Activated effector memory CD4-positive, alpha-beta T cell treated with anti-CD3 and anti-CD28 coated beads, Interleukin-2, amount 50 U/mL, for 16 hours (primary cell): ENCODE measurements around the gene USP30.

Experiments
- DNase-seq: peaks from one replicate; pipeline ENCODE4 v3.0.0-alpha.2; 2020

The USP30 gene

GRCh38 chr12:109130297-109131153, 78.1 kb downstream of the USP30 start:
- DNase-seq, result no peak

DNA sequence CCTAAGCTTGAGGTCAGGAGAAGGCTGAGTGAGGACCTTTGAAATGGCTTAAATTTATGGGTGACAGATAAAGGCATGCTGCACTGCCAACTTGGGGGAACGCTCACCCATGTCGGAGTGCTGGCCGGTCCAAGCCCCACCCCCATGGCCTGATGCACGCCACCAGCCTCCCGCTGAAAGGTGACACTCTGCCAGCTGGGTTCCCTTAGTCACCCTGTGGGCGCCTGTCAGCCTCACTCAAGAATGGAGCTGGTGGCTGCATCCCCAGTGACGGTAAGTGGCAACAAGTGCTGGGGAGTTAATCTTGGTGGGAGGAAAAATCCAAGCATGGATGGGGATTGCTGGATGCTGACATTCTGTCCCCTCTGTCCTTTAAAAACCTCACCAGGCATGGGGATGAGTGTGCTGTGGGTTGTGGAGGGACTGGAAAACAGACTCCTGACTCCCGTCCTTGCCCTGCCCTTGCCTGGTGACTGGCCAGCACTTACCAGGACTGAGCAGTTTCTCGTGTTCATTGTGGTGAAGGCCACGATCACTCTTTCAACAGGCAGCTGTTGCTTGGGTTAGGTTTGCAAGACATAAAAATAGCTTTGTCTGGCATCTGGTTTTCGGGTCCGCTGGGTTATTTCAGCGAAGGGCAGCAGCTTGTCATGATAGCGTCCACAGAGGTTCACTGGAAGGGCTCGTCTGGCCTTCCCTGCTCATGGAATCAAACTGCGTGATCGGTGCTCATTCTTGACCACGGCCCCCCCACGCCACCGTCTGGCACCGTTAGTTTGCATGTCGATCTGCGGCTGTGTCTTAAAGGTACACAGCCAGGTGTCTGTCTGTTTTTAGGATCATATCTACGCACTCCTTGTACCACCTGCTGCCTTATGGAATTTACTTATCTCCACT, 79.0 kb downstream of the USP30 start:
- DNase-seq, result no peak

DNA sequence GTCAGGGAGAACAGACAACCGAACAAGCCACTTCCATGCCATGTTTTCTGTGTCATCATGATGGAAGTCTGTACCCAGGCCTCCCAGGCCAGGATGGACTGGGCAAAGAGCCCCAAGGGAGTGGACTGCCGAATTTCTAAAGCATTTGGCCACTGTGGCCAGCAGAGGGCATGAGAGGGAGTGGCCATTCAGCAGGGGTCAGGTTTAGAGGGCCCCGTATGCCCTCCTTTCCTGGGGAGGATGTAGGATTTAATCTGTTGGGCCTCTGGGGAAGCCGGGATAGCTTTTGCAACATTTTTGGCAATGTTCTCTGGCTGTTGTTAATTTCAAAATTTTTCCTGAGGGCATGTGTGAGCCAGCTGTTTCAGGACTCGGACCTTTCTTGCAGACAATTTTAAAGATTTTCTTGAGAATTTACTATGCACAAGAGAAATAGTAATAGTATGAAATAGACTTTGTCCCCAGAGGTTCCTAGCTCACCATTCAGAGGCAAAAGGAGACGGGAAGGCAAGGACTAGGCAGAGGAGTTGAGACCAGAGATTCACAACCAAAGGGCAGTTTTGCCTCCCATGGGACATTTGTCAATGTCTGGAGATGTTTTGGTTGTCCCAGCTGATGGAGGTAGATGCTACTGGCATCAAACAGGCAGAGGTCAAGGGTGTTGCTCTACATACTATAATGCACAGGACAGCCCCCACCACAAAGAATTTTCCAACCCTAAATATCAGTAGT, 82.0 kb downstream of the USP30 start:
- DNase-seq, result no peak

GRCh38 chr12:109137055-109137454, 84.7 kb downstream of the USP30 start:
- DNase-seq, result no peak
